DMS114 treated with DMSO at 0.1 percent for 48 hours (cell line): ENCODE measurements around the gene SRGAP2B.
"Not testable (repeated sequence)": the region's sequence is repeated elsewhere in the genome, so short reads cannot be mapped to it uniquely, and the experiment has no call there.

Source experiments
- DNase-seq: peaks from one replicate; lab custom pipeline; 2025; ENCODE audit not compliant: unreplicated experiment; lab: John Stamatoyannopoulos, UW

Gene SRGAP2B

GRCh38 chr1:144961604-144962583 lies 133.2 kb downstream of the SRGAP2B start:
- not testable (repeated sequence) for DNase-seq

DNA sequence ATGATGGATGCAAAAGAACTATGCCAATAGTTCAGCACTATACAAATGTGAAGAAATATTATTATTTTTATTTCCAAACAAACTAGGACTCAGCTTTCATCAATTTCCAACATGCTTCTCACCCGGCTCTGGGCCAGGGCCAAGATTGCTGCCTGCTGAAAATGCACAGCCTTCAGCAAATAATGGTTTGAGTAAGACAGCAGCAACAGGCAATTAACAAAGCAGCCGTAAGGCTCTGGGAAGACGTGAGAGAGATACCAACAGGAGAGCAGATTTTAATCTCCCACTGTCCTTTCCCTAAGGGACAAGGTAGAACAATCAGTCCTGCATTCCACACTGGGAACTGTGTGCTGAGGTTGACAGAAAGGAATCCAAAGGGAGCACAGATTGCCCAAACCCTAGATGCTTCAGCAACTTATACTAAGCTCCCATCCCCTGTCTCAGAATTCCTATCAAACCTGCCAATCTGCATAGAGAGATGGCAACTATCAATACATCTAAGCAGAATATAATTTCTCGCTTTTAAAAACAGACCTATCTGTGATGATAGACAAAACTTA lies 134.1 kb downstream of the SRGAP2B start:
- not testable (repeated sequence) for DNase-seq

- DNase-seq = not testable (repeated sequence)
Observed at GRCh38 chr1:144948390-144948789, 146.7 kb downstream of the SRGAP2B start.

GRCh38 chr1:144947495-144947894 lies 147.6 kb downstream of the SRGAP2B start:
- DNase-seq = not testable (repeated sequence)

DNA sequence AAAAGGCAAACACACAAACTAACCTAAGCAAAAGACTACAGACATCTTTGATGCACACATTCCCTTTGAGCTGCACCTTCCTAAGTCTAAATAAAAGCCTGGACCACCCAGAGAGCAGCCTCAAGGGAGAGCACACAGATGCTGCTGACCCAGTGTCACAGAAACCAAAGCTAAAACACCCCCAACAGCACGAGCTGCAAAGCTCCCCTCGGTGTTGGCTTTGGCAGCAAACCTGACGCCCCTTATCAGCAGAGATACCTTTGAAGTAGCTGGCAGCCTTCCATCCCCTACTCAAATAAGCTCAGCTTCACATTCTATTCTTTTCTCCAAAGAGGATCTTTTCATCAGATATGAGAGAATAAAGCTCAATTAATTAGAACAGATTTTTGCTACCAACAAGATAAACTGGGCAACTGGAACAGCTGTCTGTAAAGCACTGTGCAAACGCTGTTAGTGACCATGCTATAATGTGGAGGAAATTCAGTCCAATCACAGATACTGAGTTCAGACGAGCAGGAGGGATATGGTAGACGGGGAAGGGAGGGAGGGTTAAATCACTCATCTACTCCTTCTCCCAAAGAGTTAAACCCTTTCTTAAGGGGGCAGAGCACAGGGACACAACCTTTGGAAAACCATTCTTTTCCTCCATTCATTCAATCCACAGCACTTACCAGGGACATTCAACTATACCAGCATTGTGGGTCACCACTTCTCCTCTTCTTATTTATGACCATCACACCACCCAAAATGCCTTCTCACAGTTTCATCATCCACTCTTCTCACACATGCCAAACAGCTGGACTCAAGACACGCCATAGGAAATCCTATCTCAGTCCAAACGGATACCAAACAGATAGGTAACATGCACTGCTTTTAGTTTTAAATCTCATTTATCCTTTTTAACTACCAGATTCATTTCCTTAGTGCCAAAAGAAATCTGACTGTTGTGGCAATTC lies 148.3 kb downstream of the SRGAP2B start:
- not testable (repeated sequence) for DNase-seq

DNA sequence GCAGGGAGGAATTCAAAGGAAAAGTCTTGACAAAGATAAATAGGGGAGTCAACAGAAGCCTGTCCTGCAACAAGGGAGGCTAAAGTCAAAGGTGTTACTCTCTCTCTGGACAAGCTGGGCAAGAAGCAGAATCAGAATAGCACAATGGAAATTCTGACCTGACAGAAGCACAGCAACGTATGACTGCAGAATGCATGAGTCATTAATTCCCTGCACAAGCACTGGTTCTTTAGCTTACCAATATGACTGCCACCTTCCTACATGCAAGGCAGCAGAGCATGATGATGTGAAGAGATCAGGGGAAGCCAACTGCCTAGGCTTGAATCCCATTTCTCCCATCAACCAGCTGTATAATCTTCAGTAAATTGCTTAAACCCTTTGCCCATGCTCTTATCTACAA lies 153.4 kb downstream of the SRGAP2B start:
- DNase-seq = not testable (repeated sequence)

- DNase-seq = not testable (repeated sequence)
Observed at GRCh38 chr1:144940054-144940453, 155.1 kb downstream of the SRGAP2B start.

- not testable (repeated sequence) for DNase-seq
Observed at GRCh38 chr1:144938627-144939026, 156.5 kb downstream of the SRGAP2B start.

DNA sequence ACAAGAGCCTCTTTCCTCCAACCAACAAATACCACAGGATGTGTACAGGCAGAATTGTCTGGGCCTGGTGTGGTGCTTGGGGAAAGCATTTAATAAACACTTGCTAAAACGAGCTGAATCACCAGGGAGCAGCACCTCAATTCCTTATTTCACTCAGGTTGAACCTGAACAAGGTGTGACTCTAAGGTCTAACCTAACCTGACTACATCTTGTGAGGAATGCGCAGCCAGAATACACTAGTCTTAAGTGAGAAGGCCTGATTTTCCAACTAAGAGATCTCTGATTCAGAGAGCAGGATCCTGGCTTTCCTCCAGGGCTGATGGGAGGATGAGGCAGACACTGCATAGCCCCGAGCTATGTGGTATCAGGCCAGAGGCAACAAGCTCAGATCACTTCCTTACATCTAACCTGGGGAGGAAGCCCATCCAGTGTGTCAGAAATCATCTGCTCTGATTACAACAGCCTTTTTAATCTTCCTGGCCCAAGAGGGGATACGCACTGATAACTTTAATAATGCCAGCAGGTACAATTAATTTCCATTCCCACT lies 158.9 kb downstream of the SRGAP2B start:
- not testable (repeated sequence) for DNase-seq

DNA sequence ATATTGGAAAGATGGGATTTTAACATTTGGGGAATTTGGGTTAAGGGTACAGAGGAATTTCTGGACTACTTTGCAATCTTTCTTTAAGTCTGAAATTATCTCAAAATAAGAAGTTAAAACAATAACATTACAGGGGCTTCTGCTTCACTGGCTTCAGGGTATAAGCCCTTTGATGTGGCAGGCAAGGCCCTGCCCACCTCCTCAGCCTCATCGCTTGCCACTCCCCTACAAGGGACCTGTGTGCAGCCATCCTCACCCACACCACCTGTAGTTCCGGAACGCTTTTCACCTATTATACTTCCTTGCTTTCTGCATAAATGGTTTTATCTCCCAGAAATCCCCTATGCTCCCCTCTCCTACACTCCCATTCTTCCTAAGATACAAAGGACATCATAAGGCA lies 159.8 kb downstream of the SRGAP2B start:
- not testable (repeated sequence) for DNase-seq

- not testable (repeated sequence) for DNase-seq
Observed at GRCh38 chr1:144933014-144933413, 162.1 kb downstream of the SRGAP2B start.

GRCh38 chr1:144932153-144932552 lies 163.0 kb downstream of the SRGAP2B start:
- not testable (repeated sequence) for DNase-seq

- DNase-seq = not testable (repeated sequence)
Observed at GRCh38 chr1:144931553-144931952, 163.6 kb downstream of the SRGAP2B start.

DNA sequence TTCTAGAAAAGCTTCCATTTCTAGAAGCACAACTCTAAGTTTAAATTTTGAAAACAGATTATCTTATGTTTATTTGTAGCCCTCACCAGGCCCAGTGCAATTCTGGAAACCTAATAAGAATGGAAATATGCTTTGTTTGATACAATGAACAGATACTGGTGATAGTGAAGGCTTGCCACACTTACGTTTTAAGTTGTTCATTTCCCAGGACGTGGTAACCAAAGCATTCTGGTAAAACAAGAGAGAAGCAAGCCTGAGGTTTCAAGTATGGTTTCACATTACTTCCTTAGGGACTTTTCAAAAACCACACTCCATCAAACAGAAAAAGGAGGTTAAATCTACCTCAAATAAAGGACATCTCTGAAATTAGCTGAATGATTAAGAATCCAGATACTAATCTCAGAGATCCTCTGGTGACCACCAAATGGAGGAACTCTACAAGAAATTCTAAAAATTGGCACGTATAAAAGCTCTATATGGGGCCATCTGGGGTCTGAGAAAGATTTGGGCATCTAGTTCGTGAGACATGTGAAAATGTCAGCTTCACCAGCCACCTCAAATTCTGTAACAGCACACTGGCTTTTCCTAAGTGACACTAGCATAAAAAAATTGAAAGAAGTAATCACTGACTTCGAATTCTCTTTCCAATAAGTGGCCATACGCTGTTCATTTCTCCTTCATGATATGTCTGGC lies 164.9 kb downstream of the SRGAP2B start:
- not testable (repeated sequence) for DNase-seq

- not testable (repeated sequence) for DNase-seq
Observed at GRCh38 chr1:144927292-144927691, 167.8 kb downstream of the SRGAP2B start.

DNA sequence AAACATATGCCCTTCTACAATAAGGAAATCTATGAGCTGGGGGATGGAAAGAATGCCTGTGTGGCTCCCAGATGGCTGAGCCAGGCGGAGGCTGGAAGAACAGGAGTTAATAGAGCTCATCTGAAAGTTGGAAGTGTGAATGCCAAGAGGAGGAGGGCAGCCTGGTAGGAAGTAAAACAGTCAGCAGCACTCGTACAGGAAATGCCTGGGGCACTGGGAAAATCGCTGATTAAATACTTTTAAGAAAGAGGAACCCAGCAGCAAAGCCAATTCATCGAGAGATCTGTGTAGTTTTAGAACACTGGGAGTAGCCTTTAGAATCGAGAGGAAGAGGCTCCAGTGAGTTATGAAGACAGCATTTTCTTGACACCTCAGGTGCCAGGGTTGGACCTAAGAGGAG lies 171.5 kb downstream of the SRGAP2B start:
- not testable (repeated sequence) for DNase-seq

GRCh38 chr1:144922785-144923184 lies 172.3 kb downstream of the SRGAP2B start:
- DNase-seq = not testable (repeated sequence)

- DNase-seq = not testable (repeated sequence)
Observed at GRCh38 chr1:144919106-144919505, 176.0 kb downstream of the SRGAP2B start.

DNA sequence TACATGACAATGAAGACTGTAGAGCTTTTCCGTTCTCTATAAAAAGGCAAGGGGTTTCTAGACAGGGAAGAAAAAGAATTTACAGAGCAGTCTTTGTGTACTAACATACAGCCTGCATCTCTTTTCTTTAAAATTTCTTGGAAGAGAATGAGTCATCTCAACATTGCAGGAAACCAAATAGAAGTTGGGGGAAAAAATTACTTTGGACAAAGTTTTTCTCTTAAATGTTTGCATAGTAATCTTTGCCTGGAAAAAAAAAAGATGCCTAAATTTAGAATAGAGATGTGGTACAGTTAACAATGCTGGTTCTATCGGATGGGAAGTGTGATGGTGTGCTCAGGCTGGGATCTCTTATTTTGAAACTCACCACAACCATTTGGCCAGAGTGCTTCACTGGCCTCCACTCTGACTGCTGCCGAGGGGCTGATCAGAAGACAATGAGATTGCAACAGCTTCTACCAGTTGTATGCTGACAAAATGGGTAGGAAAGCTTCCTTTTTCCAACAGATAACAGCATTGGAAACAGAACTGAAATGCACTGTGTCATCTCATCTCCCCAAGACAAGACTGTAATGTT lies 177.0 kb downstream of the SRGAP2B start:
- DNase-seq = not testable (repeated sequence)
